Endodermal cell (in vitro differentiated cells): ENCODE results near the gene SORCS2. TPM values are rescaled to one million over a fixed set of nuclear protein-coding genes. Genes with fewer than 3 reads are reported as not detected.

Source experiments
- DNase-seq: peaks from one replicate; pipeline ENCODE4 v3.0.0-alpha.2; 2017
- H3K27ac ChIP-seq: 2 replicates; pipeline ENCODE4 v1.5.1; 2013; ENCODE audit warnings: mild to moderate bottlenecking, low read depth, low read length, moderate library complexity
- H3K27me3 ChIP-seq: 2 replicates; pipeline ENCODE4 v1.6.1; 2013; ENCODE audit warnings: mild to moderate bottlenecking, low read length, moderate library complexity; ENCODE audit not compliant: insufficient read depth, control insufficient read depth, poor library complexity, severe bottlenecking
- H3K36me3 ChIP-seq: 2 replicates; pipeline ENCODE4 v1.7.0; 2013; ENCODE audit warnings: mild to moderate bottlenecking, low read length, moderate library complexity; ENCODE audit not compliant: control insufficient read depth, insufficient read depth
- H3K4me1 ChIP-seq: one replicate; pipeline ENCODE4 v1.7.0; 2013; ENCODE audit warnings: low read length; ENCODE audit not compliant: control insufficient read depth, insufficient read depth
- H3K4me3 ChIP-seq: 2 replicates; pipeline ENCODE4 v1.5.1; 2013; ENCODE audit warnings: mild to moderate bottlenecking, low read length, moderate library complexity
- H3K9ac ChIP-seq: 2 replicates; pipeline ENCODE4 v1.6.1; 2013; ENCODE audit warnings: mild to moderate bottlenecking, low read length, moderate library complexity; ENCODE audit not compliant: poor library complexity, severe bottlenecking; ENCODE audit errors: extremely low read depth
- H3K9me3 ChIP-seq: 2 replicates; pipeline ENCODE4 v1.6.1; 2013; ENCODE audit warnings: mild to moderate bottlenecking, low read length, moderate library complexity; ENCODE audit not compliant: control insufficient read depth
- H3K27ac Mint-ChIP-seq: 2 replicates; pipeline ENCODE4 v1.8.0; 2020; ENCODE audit warnings: mixed read lengths
- H3K27me3 Mint-ChIP-seq: 2 replicates; pipeline ENCODE4 v1.8.0; 2021; ENCODE audit warnings: mild to moderate bottlenecking, mixed read lengths; ENCODE audit not compliant: insufficient read depth
- H3K36me3 Mint-ChIP-seq: 2 replicates; pipeline ENCODE4 v1.8.0; 2020; ENCODE audit warnings: low read depth, mixed read lengths
- H3K4me1 Mint-ChIP-seq: 2 replicates; pipeline ENCODE4 v1.8.0; 2020; ENCODE audit warnings: mixed read lengths
- H3K4me3 Mint-ChIP-seq: 2 replicates; pipeline ENCODE4 v1.8.0; 2020; ENCODE audit warnings: mild to moderate bottlenecking, moderate library complexity, mixed read lengths
- H3K9me3 Mint-ChIP-seq: 2 replicates; pipeline ENCODE4 v1.8.0; 2020; ENCODE audit warnings: mild to moderate bottlenecking, mixed read lengths
- WGBS, 2 experiments: methylation state at CpG; one replicate each; pipeline versions ENCODE4 v1.1.5 to v1.1.7; 2013; ENCODE audit warnings: missing lambda C conversion rate in 2 of 2, mixed read lengths in 1 of 2; ENCODE audit not compliant: insufficient coverage in 1 of 2, insufficient read length in 1 of 2; 5-methylcytosine and 5-hydroxymethylcytosine counted together
- total RNA-seq, 2 donors: library from RNA; stranded (reverse); fragmentation: NEBNext Ultra II Directional in 1 of 2; extraction: Animal tissue kit (Norgen Biotek cat#: 25700) in 1 of 2; gene quantifications; 2 replicates in 1 of 2; 3 replicates in 1 of 2; pipeline ENCODE4 v1.2.1, GENCODE V29; 2021
- TF ChIP-seq, protein P1 (sequence below): fragments of 200-600 bp; sonication (generic); conservative IDR thresholded peaks from 2 replicates; pipeline ENCODE4 v1.5.0; 2021; ENCODE audit warnings: antibody characterized with exemption, mild to moderate bottlenecking

The SORCS2 gene
- total RNA-seq, 2 donors from 2014 or later: 1.4 to 1.9 TPM

DNA sequence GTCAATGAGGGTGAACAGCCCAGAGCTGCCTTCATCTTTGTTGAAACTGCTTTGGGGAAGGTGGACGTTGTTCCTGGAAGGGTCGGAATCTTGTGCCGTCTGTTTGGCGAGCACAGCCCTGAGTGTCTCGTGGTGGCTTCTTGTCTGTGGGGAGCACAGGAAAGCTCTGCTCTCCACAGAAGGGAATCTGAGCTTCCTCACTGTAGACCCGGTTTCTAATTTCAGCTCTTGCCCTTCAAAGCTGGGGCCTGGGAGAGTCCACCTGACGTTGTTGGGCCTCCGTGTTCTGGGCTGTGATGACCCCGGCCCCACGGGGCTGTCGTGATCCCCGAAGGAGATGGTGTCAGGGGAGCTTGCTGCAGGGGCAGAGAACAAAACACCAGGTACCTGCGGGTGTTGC lies 47.5 kb downstream of the SORCS2 start:
- Mint-ChIP-seq H3K9me3 (no peaks in the 10 kb centered on the region), H3K36me3 (no peaks in the 10 kb centered on the region), H3K27me3 (no peaks in the 10 kb centered on the region), H3K27ac (no peak overlapping the region), H3K4me1 (peaks cover 12% of the 10 kb centered on the region), H3K4me3 (no peak overlapping the region)
- Histone ChIP-seq H3K27me3 (no peaks in the 10 kb centered on the region), H3K4me3 (no peak overlapping the region), H3K4me1 (peaks cover 10% of the 10 kb centered on the region), H3K9ac (no peak overlapping the region), H3K27ac (no peak overlapping the region), H3K36me3 (no peaks in the 10 kb centered on the region), H3K9me3 (no peaks in the 10 kb centered on the region)
- TF ChIP-seq, protein P1, sequence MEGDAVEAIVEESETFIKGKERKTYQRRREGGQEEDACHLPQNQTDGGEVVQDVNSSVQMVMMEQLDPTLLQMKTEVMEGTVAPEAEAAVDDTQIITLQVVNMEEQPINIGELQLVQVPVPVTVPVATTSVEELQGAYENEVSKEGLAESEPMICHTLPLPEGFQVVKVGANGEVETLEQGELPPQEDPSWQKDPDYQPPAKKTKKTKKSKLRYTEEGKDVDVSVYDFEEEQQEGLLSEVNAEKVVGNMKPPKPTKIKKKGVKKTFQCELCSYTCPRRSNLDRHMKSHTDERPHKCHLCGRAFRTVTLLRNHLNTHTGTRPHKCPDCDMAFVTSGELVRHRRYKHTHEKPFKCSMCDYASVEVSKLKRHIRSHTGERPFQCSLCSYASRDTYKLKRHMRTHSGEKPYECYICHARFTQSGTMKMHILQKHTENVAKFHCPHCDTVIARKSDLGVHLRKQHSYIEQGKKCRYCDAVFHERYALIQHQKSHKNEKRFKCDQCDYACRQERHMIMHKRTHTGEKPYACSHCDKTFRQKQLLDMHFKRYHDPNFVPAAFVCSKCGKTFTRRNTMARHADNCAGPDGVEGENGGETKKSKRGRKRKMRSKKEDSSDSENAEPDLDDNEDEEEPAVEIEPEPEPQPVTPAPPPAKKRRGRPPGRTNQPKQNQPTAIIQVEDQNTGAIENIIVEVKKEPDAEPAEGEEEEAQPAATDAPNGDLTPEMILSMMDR: no peak
- DNase-seq: no peak
- WGBS, 2 experiments: 87% methylated on average over 12 to 13 of the region's 13 CpGs

DNA sequence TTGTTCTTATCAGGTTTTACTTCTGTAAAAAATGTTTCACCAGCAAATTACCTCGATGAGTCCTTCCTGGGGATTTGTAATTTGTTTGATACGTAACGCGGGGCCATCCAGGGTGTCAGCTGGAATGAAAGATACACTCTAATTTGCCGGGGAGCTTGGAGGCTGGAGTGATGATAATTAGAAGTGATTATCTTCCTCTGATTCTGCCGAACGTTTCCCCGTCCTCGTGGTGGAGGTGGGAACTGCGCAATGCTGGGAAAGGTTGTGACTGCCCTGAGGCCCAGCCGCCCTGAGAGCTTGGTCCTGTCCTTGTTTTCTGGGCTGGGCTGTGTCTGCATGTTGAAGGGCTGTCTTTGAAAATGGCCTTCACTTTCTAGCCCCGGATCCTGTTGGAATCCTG lies 48.0 kb downstream of the SORCS2 start:
- Mint-ChIP-seq H3K4me3 (no peak overlapping the region), H3K4me1 (peaks cover 12% of the 10 kb centered on the region), H3K36me3 (no peaks in the 10 kb centered on the region), H3K9me3 (no peaks in the 10 kb centered on the region), H3K27ac (no peak overlapping the region), H3K27me3 (no peaks in the 10 kb centered on the region)
- 85 to 89% methylated on average over 7 to 12 of the region's 12 CpGs for WGBS, 2 experiments
- H3K27ac ChIP-seq: no peak overlapping the region
- peaks cover 10% of the 10 kb centered on the region for H3K4me1 ChIP-seq
- DNase-seq: no peak
- no peak overlapping the region for H3K9ac ChIP-seq
- H3K9me3 ChIP-seq: no peaks in the 10 kb centered on the region
- TF ChIP-seq, protein P1: peak; percentile 41
- H3K27me3 ChIP-seq: no peaks in the 10 kb centered on the region
- H3K4me3 ChIP-seq: no peak overlapping the region
- no peaks in the 10 kb centered on the region for H3K36me3 ChIP-seq

DNA sequence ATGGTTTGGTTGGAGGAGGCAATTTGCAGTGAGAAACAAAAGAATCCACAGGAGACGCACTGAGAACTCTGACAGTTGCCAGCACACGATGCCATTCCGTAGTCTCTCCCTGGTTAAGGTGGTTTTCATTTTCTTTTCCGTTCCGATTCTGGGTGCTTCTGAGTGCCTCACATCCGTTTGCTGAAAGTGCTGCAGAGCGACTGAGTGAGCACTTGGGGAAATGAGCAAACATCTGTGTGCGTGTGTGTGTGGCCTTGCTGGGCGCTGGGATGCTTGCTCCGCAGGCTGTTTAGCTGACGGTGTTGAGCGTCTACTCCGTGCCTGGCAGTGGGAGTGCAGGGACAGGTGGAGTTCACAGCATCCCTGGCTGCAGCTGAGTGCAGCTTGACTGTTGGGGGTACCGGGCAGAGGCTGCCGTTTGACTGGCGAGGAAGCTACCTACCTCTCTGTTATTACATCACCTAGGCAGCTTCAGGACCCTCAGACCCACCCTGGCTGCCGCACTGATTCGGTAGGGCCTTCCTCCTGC lies 49.3 kb downstream of the SORCS2 start:
- Histone ChIP-seq H3K36me3 (no peaks in the 10 kb centered on the region), H3K9me3 (no peaks in the 10 kb centered on the region), H3K4me1 (peaks cover 10% of the 10 kb centered on the region), H3K9ac (no peak overlapping the region), H3K27me3 (no peaks in the 10 kb centered on the region), H3K27ac (no peak overlapping the region), H3K4me3 (no peak overlapping the region)
- Mint-ChIP-seq H3K4me1 (peaks cover 12% of the 10 kb centered on the region), H3K9me3 (no peaks in the 10 kb centered on the region), H3K4me3 (no peak overlapping the region), H3K27ac (no peak overlapping the region), H3K27me3 (no peaks in the 10 kb centered on the region), H3K36me3 (no peaks in the 10 kb centered on the region)
- WGBS, 2 experiments: 94% methylated on average over 17 to 18 of the region's 18 CpGs
- TF ChIP-seq, protein P1: no peak
- DNase-seq: no peak
